ENCODE data around the gene DOCK3.

The DOCK3 gene, protein sequence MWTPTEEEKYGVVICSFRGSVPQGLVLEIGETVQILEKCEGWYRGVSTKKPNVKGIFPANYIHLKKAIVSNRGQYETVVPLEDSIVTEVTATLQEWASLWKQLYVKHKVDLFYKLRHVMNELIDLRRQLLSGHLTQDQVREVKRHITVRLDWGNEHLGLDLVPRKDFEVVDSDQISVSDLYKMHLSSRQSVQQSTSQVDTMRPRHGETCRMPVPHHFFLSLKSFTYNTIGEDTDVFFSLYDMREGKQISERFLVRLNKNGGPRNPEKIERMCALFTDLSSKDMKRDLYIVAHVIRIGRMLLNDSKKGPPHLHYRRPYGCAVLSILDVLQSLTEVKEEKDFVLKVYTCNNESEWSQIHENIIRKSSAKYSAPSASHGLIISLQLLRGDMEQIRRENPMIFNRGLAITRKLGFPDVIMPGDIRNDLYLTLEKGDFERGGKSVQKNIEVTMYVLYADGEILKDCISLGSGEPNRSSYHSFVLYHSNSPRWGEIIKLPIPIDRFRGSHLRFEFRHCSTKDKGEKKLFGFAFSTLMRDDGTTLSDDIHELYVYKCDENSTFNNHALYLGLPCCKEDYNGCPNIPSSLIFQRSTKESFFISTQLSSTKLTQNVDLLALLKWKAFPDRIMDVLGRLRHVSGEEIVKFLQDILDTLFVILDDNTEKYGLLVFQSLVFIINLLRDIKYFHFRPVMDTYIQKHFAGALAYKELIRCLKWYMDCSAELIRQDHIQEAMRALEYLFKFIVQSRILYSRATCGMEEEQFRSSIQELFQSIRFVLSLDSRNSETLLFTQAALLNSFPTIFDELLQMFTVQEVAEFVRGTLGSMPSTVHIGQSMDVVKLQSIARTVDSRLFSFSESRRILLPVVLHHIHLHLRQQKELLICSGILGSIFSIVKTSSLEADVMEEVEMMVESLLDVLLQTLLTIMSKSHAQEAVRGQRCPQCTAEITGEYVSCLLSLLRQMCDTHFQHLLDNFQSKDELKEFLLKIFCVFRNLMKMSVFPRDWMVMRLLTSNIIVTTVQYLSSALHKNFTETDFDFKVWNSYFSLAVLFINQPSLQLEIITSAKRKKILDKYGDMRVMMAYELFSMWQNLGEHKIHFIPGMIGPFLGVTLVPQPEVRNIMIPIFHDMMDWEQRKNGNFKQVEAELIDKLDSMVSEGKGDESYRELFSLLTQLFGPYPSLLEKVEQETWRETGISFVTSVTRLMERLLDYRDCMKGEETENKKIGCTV (N-terminal part only)

DNA sequence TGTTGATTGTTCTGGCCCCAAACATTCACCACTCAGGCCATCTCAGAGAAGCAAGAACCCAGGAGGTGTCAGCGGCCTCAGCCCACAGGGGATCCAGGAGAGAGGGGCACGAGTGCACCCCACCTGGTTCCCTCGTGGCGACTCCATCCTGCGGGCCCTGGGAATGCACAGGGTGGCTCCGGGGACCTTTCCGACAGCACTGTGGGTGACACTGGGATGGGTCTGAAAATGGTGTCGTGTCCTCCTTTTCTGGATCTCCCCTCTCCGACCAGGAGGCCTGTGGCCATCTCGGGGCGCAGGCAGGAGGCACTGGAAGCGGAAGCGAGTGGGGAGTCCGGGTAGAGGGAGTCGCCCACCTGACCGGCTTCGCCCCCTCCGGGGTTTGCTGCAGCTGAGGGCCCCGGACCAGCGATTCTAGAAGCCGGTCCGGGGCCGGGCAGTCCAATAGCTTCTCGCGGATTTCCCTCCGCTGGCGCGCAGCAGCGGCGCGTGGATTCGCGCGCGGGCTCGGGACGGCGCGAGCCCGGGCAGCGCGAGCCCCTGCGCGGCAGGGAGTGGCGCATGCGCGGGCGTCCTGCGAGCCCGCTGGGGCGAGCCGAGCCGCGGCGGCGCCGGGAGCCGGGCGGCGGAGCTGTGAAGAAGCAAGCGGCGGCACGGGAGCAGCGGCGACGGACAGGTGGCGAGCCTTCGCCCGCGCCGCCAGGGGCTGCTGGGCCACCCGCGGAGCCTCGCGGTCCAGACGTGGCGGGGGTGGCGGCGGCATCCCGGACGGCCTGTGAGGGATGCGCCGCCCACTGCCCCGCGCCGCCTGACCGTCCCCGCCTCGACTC lies at the start of gene DOCK3:
Gene DOCK3 (plus strand): TSS at position 579 of the 830 bp plus-strand sequence. CDS start 337 bp downstream, outside the sequence.
- DNase-seq (ENCODE audit: low read depth): peak; percentile 55
- no peak within 1 kb of the TSS for H3K4me3 ChIP-seq (ENCODE audit: low read depth, low read length)
- TF ChIP-seq, protein P1, sequence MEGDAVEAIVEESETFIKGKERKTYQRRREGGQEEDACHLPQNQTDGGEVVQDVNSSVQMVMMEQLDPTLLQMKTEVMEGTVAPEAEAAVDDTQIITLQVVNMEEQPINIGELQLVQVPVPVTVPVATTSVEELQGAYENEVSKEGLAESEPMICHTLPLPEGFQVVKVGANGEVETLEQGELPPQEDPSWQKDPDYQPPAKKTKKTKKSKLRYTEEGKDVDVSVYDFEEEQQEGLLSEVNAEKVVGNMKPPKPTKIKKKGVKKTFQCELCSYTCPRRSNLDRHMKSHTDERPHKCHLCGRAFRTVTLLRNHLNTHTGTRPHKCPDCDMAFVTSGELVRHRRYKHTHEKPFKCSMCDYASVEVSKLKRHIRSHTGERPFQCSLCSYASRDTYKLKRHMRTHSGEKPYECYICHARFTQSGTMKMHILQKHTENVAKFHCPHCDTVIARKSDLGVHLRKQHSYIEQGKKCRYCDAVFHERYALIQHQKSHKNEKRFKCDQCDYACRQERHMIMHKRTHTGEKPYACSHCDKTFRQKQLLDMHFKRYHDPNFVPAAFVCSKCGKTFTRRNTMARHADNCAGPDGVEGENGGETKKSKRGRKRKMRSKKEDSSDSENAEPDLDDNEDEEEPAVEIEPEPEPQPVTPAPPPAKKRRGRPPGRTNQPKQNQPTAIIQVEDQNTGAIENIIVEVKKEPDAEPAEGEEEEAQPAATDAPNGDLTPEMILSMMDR (IDR thresholded peaks at IDR 0.05; ENCODE audit: insufficient read depth, low read depth, low read length, missing control alignments): no peak

DNA sequence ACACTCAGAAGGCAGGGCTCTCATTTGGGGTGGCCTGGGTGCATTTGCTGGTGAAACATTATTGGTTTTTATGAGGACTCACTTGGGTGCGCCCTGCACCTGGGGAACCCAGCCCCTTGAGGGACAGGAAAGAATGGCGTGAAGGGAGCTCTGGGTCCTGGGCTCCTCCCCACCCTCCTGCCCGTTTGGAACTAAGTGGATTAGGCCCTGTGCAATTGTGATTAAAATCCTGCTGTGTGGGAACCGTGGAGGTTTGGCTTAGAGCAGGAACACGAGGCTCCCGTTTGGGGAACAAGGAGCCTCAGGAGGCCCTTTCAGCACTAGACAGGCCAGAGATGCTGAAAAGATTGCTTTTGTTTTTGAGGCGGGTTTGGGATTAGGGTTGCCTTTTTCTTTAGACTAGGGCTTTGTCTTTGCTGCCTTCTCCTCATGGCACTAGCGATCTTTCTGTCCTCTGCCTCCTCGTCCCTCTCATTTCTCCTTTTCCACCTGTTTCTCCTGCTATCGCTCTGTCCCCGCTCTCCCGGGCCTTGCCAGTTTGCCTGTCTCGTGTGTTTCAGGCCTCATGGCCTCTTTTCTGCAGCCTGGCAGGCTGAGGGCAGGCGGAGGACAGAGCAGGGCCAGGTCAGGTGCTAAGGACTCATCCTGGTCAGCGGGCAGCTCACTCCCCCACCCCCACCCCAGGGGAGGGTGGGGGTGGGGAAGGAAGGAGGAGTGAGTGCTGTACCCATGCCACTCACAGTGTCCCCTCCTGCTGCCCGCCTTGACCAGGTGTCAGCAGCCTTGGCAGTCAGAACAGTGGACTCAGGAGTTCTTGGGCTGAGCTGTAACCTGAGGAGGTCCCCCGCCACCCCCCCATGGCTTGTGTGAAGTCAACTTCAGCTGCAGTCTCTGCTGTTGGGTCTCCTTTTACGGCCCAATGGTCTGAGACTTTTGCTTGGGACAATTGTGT lies 49.2 kb upstream of the DOCK3 start:
- TF ChIP-seq, protein P1 (IDR thresholded peaks at IDR 0.05; ENCODE audit: insufficient read depth, low read depth, low read length, missing control alignments): no peak
- no peak overlapping the region for H3K4me3 ChIP-seq (ENCODE audit: low read depth, low read length)
- no peak for DNase-seq (ENCODE audit: low read depth)

DNA sequence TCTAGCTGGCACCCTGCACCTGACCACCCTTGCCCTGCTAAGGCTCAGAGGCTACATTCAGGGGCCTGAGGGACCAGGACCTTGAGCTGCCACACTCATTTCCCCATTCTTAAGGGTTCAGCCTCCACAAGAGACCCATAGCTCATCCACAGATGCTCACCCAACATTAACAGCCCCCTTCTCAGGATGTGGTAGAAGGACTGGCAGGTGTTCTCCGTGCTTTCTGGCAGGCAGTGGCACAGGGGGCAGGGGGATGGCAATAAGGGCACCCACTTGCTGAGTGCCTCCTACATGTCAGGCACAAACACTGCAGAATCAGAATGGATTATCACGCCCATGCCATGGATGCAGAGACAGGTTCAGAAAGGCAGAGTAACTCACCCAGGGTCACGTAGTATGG lies 48.3 kb upstream of the DOCK3 start:
- TF ChIP-seq, protein P1 (IDR thresholded peaks at IDR 0.05; ENCODE audit: insufficient read depth, low read depth, low read length, missing control alignments): no peak
- DNase-seq (ENCODE audit: low read depth): no peak

DNA sequence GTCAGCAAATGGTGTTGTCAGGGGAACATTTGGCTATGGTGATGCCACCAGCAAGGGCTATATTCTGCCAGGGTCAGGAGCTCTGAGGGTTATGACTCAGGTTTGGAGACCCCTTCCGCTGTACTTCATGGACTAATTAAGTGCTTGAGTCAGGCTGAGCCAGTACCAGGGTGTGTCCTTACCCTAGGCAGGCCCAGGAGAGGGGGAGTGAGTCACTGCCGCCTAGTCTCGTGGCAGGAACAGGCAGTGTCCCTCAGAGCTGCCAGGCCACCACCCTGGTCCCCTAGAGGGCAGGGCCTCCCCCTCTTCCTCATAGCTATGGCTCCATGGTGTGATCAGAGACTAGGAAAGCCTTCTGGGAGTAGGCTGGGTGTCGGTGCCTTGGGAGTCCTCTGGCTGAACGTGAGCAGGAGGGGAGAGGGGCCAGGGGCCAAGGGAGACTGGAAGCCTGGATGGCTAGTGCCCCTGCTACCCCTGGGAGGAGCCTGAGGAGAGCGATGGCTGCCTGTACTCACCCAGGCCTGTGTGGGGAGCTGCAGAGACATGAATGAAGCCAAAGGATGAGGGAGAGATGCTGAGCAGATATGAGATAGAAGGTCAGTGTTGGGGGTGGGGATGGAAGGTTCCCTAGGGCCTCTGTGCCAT lies 47.2 kb upstream of the DOCK3 start:
- no peak overlapping the region for H3K4me3 ChIP-seq (ENCODE audit: low read depth, low read length)
- DNase-seq (ENCODE audit: low read depth): no peak
- TF ChIP-seq, protein P1 (IDR thresholded peaks at IDR 0.05; ENCODE audit: insufficient read depth, low read depth, low read length, missing control alignments): peak; percentile 24

More for the DNA sequence above, 48.3 kb upstream of the DOCK3 start:
- no peak overlapping the region for H3K4me3 ChIP-seq (ENCODE audit: low read depth, low read length)

DNA sequence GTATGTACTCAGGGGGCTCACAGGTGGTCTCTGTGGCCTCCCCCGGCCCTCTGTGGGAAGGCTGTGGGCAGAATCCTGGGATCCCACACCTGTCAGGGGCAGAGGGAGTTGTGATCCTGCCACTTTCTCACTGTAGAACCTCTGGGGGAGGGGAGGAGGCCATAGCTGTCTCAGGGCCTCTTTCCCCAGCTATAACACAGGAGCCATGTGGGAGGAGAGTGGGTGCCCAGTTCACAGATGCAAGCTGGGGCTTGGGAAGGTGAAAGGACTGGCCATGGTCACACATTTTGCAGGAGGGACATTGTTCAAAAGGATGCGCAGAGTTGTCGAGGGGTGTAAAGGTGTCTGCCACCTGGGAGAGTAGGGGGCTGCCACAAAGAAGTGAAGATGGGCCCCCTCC lies 46.1 kb upstream of the DOCK3 start:
- no peak overlapping the region for H3K4me3 ChIP-seq (ENCODE audit: low read depth, low read length)
- no peak for DNase-seq (ENCODE audit: low read depth)
- TF ChIP-seq, protein P1 (IDR thresholded peaks at IDR 0.05; ENCODE audit: insufficient read depth, low read depth, low read length, missing control alignments): no peak
